Activated CD4-positive, alpha-beta T cell treated with anti-CD3 and anti-CD28 coated beads for 4 hours (primary cell): ENCODE data around the gene PARD3B.
"Not testable (repeated sequence)": the region's sequence is repeated elsewhere in the genome, so short reads cannot be mapped to it uniquely, and the experiment has no call there.

Experiments
- DNase-seq, 2 donors: peaks; one replicate each; pipeline ENCODE4 v3.0.0-alpha.2; 2020

The PARD3B gene

GRCh38 chr2:204541637-204542036 lies 3.6 kb upstream of the PARD3B start:
- no peak for DNase-seq

DNA sequence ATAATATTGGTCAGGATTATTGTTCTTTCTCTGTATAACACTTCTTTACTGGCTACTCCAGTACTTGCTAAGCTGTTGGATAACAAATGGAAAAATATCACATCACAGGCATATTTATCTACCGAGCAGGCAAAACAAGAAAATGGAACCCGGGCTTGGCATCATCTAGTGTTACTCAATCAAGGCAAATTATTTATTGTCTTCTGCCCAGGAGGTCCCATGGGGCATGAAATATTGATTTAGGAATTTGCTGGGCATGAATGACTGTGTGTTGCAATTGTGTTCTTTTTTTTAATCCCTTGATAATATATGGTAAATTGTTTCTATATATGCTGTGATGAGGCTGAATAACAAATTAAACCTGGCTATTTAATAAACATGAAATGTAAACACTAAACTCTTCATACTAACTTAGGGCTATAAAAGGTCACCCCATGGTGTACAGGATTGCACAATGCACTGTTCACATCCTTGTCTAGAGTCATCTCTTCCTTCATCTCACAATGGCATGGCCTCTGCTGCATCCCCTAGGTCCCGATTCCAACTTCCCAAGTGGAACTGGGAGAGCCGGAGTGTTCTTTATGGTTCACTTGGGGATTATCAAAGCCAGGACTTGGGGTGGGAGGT lies 2.2 kb upstream of the PARD3B start:
- DNase-seq = no peak

DNA sequence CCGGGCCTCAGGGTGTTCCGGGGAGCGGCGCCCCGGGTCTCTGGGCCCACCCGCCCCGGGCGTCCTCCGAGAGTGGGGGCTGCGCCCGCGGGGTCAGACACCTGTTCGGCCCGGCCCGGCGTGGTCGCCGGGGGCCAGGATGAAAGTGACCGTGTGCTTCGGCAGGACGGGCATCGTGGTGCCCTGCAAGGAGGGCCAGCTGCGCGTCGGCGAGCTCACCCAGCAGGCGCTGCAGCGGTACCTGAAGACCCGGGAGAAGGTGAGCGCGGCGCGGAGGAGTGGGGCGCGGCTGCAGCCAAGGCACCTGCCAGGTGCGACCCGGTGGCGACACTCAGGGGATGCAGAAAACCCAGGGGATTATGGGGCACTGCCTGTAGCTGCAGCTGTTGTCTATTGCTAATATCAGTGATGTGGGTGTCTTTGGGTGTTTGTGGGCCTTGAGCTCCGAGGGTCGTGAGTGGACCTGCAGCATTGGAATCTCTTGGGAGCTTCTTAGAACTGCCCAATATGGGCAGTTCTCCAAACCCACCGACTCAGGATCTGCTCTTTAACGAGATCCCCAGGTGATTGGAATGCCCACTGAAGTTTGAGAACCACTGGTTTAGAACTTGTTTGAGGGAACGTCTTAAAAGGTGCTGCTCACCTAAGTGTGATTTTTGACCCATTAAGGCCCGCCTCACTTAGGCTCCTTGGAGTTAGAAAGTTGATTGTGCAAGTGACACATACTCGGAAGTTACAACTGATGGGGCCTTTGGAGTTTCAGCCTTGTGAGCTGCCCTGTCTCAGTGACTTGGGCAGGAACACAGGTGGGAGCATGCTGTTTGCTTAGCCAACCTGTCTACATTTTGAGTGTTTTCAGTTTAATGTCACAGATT lies 823 bp downstream of the PARD3B start:
- DNase-seq = no peak

GRCh38 chr2:204550751-204551511 lies 5.7 kb downstream of the PARD3B start:
- no peak for DNase-seq

GRCh38 chr2:204551512-204551863 lies 6.2 kb downstream of the PARD3B start:
- no peak for DNase-seq

GRCh38 chr2:204557604-204558003 lies 12.3 kb downstream of the PARD3B start:
- no peak for DNase-seq

DNA sequence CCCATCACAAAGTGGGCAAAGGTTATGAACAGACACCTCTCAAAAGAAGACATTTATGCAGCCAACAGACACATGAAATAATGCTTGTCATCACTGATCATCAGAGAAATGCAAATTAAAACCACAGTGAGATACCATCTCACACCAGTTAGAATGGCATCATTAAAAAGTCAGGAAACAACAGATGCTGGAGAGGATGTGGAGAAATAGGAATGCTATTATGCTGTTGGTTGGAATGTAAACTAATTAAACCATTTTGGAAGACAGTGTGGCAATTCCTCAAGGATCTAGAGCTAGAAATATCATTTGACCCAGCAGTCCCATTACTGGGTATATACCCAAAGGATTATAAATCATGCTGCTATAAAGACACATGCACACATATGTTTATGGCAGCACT lies 14.1 kb downstream of the PARD3B start:
- not testable (repeated sequence) for DNase-seq

DNA sequence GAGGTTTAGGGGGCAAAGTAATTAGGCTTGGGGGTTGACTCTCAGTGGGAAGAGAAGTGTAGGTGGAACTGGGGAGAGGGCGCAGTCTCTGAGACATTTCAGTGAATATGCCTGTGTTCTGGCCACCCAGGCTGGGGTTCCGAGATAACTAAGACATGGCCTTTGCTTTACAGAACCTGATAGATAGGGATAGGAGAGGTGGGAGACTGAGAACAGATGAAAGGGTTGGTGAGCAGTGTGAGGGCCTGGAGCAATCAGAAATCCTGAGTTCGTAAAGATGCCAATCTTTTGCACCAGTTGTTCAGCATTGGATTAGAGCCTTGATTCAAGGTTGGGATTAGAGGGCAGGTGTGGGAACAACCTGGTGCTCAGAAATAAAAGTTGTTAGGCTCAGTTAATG lies 15.6 kb downstream of the PARD3B start:
- no peak for DNase-seq

- no peak for DNase-seq
Measured at GRCh38 chr2:204561771-204562170, 16.5 kb downstream of the PARD3B start.

GRCh38 chr2:204566439-204566838 lies 21.2 kb downstream of the PARD3B start:
- DNase-seq = no peak

DNA sequence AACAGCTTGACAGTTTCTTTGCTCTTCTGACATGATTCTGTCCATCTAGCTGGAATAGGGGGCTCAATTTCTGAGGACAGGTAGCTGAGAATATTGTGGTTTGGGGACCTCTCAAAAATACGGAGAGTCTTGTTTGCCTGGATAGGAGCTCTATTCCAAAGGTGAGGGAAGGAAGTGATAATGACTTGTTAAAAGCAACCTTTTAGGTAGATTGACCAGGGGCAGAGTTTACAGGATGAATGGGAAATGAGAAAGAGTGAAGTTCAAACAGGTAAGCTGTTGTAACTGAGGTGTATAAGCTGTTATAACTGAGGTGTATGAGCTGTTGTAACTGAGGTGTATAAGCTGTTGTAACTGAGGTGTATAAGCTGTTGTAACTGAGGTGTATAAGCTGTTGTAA lies 25.1 kb downstream of the PARD3B start:
- no peak for DNase-seq

DNA sequence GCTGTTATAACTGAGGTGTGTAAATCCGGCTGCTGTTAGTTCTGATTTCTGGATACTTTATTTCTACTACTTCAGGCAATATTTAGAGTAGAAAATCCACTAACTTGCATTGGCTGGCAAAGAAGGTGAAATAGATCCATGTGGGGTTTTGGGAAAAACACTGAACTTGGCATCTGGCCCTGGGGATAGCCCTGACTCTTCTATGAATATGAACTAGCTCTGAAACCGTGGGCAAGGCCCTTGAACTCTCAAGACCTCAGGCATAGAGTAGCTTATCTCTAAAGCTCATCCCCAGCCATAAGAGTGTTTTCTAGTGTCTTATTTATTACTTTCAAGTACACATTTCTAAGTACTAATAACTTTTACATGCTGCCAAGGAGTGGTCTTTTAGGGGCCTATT lies 25.8 kb downstream of the PARD3B start:
- no peak for DNase-seq

GRCh38 chr2:204571911-204572310 lies 26.6 kb downstream of the PARD3B start:
- DNase-seq = no peak

DNA sequence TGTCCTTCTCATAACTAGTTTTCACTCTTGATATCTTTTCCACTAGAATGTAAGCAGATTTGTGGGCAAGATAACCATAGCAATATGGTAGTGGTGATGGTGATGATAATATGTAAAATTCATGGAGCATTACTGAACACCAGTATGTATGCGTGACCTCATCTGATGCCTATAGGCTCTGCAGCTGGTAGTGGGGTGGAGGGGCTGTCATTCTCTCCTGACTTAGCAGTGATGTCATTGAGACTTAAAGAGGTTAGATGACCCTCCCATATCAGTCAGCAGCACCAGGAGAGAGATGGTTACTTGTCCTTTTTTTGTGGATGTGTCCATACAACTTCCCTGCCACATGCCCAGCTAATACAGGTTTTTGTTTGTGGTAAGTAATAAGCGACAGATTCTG lies 27.9 kb downstream of the PARD3B start:
- no peak for DNase-seq

- DNase-seq = no peak
Measured at GRCh38 chr2:204574486-204574885, 29.2 kb downstream of the PARD3B start.

DNA sequence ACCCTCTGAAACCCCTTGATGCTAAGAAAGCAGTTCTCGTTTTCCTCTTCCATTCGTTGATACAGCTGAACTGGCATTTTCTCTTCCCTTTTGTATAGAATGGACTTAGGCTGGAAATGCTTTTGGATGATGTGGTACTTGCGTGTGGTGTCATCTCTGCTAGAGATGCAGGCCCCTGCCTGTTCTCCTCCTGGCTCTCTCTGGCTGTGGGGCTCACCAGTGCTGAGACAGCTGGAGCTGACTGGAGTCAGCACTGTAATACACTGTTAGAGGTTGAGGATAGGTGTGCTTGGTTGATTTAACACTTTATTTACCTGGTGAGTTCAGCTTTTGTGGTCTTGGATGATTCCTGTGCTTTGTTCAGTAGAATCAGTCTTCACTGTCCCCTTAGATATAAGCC lies 30.2 kb downstream of the PARD3B start:
- no peak for DNase-seq

DNA sequence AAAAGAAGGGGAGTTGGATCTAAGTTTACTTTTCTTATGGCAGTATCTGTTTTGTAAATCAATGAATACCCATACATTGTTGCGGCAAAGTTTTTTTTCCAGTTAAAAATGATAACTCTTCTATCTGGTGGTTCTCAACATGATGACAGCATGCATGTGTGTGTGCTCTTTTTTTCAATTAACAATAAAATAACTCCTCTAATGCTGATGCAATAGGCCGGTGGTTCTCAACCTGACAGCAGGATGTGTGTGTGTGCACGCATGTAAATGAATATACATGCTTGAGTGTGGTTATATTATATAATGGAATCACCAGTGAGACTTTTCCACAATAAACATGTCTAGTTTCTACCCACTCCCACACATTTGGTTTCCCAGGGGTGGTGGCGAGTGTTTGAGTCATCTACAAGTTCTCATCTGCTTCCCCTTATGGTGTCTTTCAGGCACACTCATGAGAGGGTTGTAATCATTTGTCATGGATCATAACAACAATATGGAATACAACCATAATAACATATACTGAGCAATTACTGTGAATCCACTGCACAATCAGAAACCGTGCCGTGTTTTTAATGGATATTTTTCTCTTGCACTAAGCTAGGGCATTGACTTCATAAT lies 31.2 kb downstream of the PARD3B start:
- DNase-seq = no peak

- DNase-seq = no peak
Measured at GRCh38 chr2:204578928-204579598, 33.8 kb downstream of the PARD3B start.

DNA sequence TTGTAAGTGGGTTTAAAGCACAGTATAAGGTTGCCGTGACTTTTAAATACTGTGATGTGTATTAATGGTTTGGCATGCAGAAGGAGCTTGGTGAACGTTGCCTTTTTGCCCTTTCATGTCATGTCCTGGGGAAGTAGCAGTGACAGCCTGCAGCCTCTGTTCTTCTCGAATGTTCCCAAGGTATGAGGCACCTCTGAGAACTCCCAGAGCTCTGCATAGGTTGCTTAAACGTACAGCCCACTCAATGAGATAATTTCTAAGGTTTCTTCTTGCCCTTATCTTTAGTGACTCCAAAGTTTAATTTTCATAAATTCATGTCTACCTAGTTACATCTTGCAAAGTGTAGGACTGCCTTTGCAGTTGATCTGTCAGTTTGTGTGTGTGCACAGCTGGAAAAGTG lies 36.7 kb downstream of the PARD3B start:
- no peak for DNase-seq

DNA sequence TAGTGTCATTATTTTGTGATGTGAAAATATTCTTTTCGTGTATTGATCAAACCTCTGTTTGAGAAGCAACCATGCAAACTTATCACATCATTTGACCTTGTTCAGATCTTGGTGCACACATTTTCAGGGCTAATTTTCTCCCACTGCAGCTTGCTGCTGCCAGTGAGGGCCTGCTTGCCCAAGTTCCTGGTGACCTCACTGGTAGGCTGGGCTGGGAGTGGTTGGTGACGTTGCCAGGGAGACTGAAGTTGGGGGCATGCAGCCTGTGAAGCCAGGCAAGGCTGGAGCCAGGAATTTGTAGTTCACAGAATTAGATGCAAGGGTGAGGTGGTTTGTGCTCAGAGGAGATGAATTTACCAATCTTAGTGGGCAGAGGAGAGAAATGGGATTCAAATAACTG lies 38.5 kb downstream of the PARD3B start:
- no peak for DNase-seq

DNA sequence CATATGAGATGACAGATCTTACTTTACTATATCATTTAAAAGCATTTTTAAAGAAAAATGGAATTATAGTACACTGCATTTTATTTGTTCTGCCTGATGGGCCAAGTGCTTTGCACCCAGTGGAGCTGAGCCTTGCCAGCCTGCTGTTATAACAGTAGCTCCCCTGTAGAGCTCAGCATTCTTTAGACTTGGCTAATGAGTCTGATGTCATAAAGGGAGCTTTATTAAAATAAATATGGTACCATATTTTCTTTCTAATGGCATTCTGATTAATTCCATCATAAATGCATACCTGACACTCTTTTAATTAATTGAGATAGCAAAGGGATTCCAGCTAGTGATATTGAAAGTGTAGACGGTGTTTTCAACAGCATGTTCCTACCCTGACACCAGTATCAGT lies 40.7 kb downstream of the PARD3B start:
- no peak for DNase-seq

- no peak for DNase-seq
Measured at GRCh38 chr2:204586444-204587180, 41.3 kb downstream of the PARD3B start.
